GM23338 (cell line): ENCODE measurements around the gene VPS45. TPM values are rescaled to one million over a fixed set of nuclear protein-coding genes. Genes with fewer than 3 reads are reported as not detected.

Experiments used
- EZH2 ChIP-seq: fragments of 200-600 bp; sonication (generic); IDR thresholded peaks from one replicate; pipeline ENCODE4 v1.8.0; 2017; ENCODE audit warnings: antibody characterized with exemption, mild to moderate bottlenecking, low read depth; ENCODE audit not compliant: unreplicated experiment
- POLR2AphosphoS5 ChIP-seq: IDR thresholded peaks from 2 replicates; pipeline ENCODE4 v1.6.1; 2016; ENCODE audit warnings: antibody characterized with exemption, low read depth
- STAT1 ChIP-seq: IDR thresholded peaks from one replicate; pipeline ENCODE4 v1.6.1; 2016; ENCODE audit warnings: antibody characterized with exemption; ENCODE audit not compliant: unreplicated experiment
- ZNF331 ChIP-seq: fragments of 250-450 bp; sonication (Bioruptor Pico); IDR thresholded peaks from 2 replicates; pipeline ENCODE4 v1.5.0; 2020; ENCODE audit warnings: low read depth, mild to moderate bottlenecking, moderate library complexity
- ZNF462 ChIP-seq: fragments of 250-450 bp; sonication (Bioruptor Pico); IDR thresholded peaks from 2 replicates; pipeline ENCODE4 v1.5.0; 2020; ENCODE audit warnings: mild to moderate bottlenecking, moderate library complexity
- polyA plus RNA-seq: library from polyadenylated mRNA; unstranded; fragments of >200 nt; fragmentation: Nextera tagmentation; extraction: Ambion mirVana; gene quantifications from 2 replicates; pipeline ENCODE4 v1.2.1, GENCODE V29; 2016
- total RNA-seq: library from RNA; depleted of rRNA; stranded (reverse); fragments of >200 nt; shearing (Covaris generic); gene quantifications from 2 replicates; pipeline ENCODE4 v1.2.3, GENCODE V29; 2014
- TF ChIP-seq, protein P1 (sequence below): IDR thresholded peaks from one replicate; pipeline ENCODE4 v1.6.1; 2018; ENCODE audit warnings: antibody characterized with exemption; ENCODE audit not compliant: unreplicated experiment

The VPS45 gene
- total and polyA plus RNA-seq, 2 experiments from 2014 or later, result 23.5 to 37.5 TPM

DNA sequence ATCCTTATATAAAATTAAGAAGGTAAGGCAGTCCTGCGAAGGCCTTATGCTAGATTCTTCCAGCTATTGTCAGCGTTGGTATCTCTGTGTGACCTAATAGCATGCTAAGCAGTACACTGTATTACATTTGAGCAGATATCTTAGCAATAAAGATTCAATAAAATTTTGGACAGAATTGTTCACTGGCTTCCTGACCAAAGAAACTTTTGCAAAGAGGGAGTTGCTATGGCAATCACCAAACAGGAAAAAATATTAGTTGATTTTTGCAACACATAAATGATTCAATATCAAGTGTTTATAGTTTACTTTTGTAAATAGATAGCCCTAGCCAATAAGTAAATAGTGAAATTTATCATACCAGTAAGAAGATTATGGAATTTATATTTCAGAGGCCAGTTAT, 51.1 kb downstream of the VPS45 start (continued):
- no peak for TF ChIP-seq ZNF462 (CRISPR knock-in tag)
- TF ChIP-seq POLR2AphosphoS5, result no peak
- TF ChIP-seq, protein P1, sequence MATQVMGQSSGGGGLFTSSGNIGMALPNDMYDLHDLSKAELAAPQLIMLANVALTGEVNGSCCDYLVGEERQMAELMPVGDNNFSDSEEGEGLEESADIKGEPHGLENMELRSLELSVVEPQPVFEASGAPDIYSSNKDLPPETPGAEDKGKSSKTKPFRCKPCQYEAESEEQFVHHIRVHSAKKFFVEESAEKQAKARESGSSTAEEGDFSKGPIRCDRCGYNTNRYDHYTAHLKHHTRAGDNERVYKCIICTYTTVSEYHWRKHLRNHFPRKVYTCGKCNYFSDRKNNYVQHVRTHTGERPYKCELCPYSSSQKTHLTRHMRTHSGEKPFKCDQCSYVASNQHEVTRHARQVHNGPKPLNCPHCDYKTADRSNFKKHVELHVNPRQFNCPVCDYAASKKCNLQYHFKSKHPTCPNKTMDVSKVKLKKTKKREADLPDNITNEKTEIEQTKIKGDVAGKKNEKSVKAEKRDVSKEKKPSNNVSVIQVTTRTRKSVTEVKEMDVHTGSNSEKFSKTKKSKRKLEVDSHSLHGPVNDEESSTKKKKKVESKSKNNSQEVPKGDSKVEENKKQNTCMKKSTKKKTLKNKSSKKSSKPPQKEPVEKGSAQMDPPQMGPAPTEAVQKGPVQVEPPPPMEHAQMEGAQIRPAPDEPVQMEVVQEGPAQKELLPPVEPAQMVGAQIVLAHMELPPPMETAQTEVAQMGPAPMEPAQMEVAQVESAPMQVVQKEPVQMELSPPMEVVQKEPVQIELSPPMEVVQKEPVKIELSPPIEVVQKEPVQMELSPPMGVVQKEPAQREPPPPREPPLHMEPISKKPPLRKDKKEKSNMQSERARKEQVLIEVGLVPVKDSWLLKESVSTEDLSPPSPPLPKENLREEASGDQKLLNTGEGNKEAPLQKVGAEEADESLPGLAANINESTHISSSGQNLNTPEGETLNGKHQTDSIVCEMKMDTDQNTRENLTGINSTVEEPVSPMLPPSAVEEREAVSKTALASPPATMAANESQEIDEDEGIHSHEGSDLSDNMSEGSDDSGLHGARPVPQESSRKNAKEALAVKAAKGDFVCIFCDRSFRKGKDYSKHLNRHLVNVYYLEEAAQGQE, result no peak
- no peak for TF ChIP-seq ZNF331 (CRISPR knock-in tag)
- TF ChIP-seq EZH2, result no peak
- TF ChIP-seq STAT1, result no peak
